IMR-90 (cell line): ENCODE results near the gene DOCK2.

Experiments
- BHLHE40 ChIP-seq: fragments of 150-350 bp; IDR thresholded peaks from 2 replicates; pipeline ENCODE4 v1.6.1; 2016; ENCODE audit warnings: mild to moderate bottlenecking, low read depth, low read length
- CEBPB ChIP-seq: IDR thresholded peaks from 2 replicates; pipeline ENCODE4 v1.6.1; 2012; ENCODE audit warnings: low read depth, low read length, improper control_type of control experiment
- CTCF ChIP-seq: conservative IDR thresholded peaks from 2 replicates; pipeline ENCODE4 v1.5.1; 2012; ENCODE audit warnings: mild to moderate bottlenecking, low read depth, low read length, improper control_type of control experiment
- ELK1 ChIP-seq: fragments of 150-350 bp; IDR thresholded peaks from 2 replicates; pipeline ENCODE4 v1.6.1; 2016; ENCODE audit warnings: low read depth, mild to moderate bottlenecking, low read length, moderate library complexity, borderline replicate concordance
- MAFK ChIP-seq: IDR thresholded peaks from 2 replicates; pipeline ENCODE4 v1.6.1; 2012; ENCODE audit warnings: low read depth, low read length, improper control_type of control experiment
- POLR2A ChIP-seq: IDR thresholded peaks from 2 replicates; pipeline ENCODE4 v1.6.1; 2012; ENCODE audit warnings: mild to moderate bottlenecking, low read depth, low read length
- RAD21 ChIP-seq: IDR thresholded peaks from 2 replicates; pipeline ENCODE4 v1.6.1; 2012; ENCODE audit warnings: low read length, improper control_type of control experiment
- RCOR1 ChIP-seq: IDR thresholded peaks from 2 replicates; pipeline ENCODE4 v1.6.1; 2012; ENCODE audit warnings: mild to moderate bottlenecking, low read length, improper control_type of control experiment; ENCODE audit not compliant: insufficient replicate concordance
- SMC3 ChIP-seq: fragments of 150-350 bp; IDR thresholded peaks from 2 replicates; pipeline ENCODE4 v1.6.1; 2016; ENCODE audit warnings: low read depth, mild to moderate bottlenecking, antibody characterized with exemption, low read length, moderate library complexity
- USF2 ChIP-seq: fragments of 150-350 bp; IDR thresholded peaks from 2 replicates; pipeline ENCODE4 v1.6.1; 2017; ENCODE audit warnings: mild to moderate bottlenecking, antibody characterized with exemption, low read length, low read depth

GRCh38 chr5:170006021-170006420 is 368.9 kb downstream of the DOCK2 start:
- TF ChIP-seq MAFK = no peak
- TF ChIP-seq CTCF = no peak
- no peak for TF ChIP-seq POLR2A
- TF ChIP-seq RAD21 = no peak
- TF ChIP-seq USF2 = no peak
- no peak for TF ChIP-seq ELK1
- no peak for TF ChIP-seq RCOR1
- no peak for TF ChIP-seq CEBPB
- no peak for TF ChIP-seq SMC3
- TF ChIP-seq BHLHE40 = no peak
